Skeletal muscle satellite cell (primary cell): ENCODE results near the gene CCDC78.

Experiments
- H3K27me3 ChIP-seq: 2 replicates; pipeline ENCODE4 v1.7.0; 2013; ENCODE audit warnings: low read length; ENCODE audit not compliant: control insufficient read depth, insufficient read depth
- H3K36me3 ChIP-seq: 2 replicates; pipeline ENCODE4 v1.7.0; 2013; ENCODE audit warnings: mild to moderate bottlenecking, control low read depth, low read length; ENCODE audit not compliant: insufficient read depth
- H3K4me1 ChIP-seq: 2 replicates; pipeline ENCODE4 v1.7.0; 2013; ENCODE audit warnings: low read length; ENCODE audit not compliant: control insufficient read depth, insufficient read depth
- H3K4me2 ChIP-seq: 2 replicates; pipeline ENCODE4 v1.7.0; 2013; ENCODE audit warnings: mild to moderate bottlenecking, low read length
- H3K4me3 ChIP-seq: 2 replicates; pipeline ENCODE4 v1.7.0; 2013; ENCODE audit warnings: low read length
- H3K9ac ChIP-seq: 2 replicates; pipeline ENCODE4 v1.7.0; 2013; ENCODE audit warnings: mild to moderate bottlenecking, low read depth, low read length, moderate library complexity
- H3K9me3 ChIP-seq: replicated peaks from 2 replicates; pipeline ENCODE4 v1.7.0; 2013; ENCODE audit warnings: mild to moderate bottlenecking, control low read depth, low read length

The CCDC78 gene

GRCh38 chr16:766008-766819 lies 40.0 kb upstream of the CCDC78 start:
- Histone ChIP-seq H3K4me1 (no peaks in the 10 kb centered on the region), H3K9ac (no peak overlapping the region), H3K4me2 (no peak overlapping the region), H3K4me3 (no peak overlapping the region), H3K27me3 (no peaks in the 10 kb centered on the region), H3K36me3 (no peaks in the 10 kb centered on the region), H3K9me3 (no peaks in the 10 kb centered on the region)

DNA sequence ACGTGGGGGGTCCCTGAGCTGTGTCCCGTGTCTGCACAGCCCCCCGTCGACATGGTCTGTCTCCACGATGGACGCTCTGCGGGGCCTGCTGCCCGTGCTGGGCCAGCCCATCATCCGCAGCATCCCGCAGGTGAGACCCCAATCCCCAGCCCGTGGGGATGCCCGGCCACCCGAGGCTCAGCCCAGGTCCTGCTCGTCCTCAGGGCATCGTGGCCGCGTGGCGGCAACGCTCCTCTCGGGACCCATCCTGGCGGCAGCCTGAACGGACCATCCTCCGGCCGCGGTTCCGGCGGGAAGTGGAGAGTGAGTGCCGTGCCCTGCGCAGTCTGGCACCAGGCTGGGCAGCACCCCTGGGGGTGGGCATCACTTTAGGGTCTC lies 39.2 kb upstream of the CCDC78 start:
- no peak overlapping the region for H3K9ac ChIP-seq
- H3K27me3 ChIP-seq, result peaks cover 3% of the 10 kb centered on the region
- H3K4me3 ChIP-seq, result no peak overlapping the region

GRCh38 chr16:764848-765487 lies 38.7 kb upstream of the CCDC78 start:
- Histone ChIP-seq H3K27me3 (peaks cover 3% of the 10 kb centered on the region), H3K9ac (no peak overlapping the region), H3K4me1 (peaks cover 6% of the 10 kb centered on the region), H3K4me3 (no peak overlapping the region), H3K9me3 (no peaks in the 10 kb centered on the region), H3K4me2 (no peak overlapping the region), H3K36me3 (no peaks in the 10 kb centered on the region)

More for the DNA sequence above, 39.2 kb upstream of the CCDC78 start:
- H3K36me3 ChIP-seq, result no peaks in the 10 kb centered on the region
- H3K4me2 ChIP-seq, result no peak overlapping the region
- H3K9me3 ChIP-seq, result no peaks in the 10 kb centered on the region
- H3K4me1 ChIP-seq, result peaks cover 5% of the 10 kb centered on the region

GRCh38 chr16:764184-764750 lies 38.0 kb upstream of the CCDC78 start:
- Histone ChIP-seq H3K9ac (no peak overlapping the region), H3K4me2 (no peak overlapping the region), H3K4me3 (no peak overlapping the region), H3K4me1 (peaks cover 6% of the 10 kb centered on the region), H3K9me3 (no peaks in the 10 kb centered on the region), H3K36me3 (no peaks in the 10 kb centered on the region), H3K27me3 (peaks cover 3% of the 10 kb centered on the region)

DNA sequence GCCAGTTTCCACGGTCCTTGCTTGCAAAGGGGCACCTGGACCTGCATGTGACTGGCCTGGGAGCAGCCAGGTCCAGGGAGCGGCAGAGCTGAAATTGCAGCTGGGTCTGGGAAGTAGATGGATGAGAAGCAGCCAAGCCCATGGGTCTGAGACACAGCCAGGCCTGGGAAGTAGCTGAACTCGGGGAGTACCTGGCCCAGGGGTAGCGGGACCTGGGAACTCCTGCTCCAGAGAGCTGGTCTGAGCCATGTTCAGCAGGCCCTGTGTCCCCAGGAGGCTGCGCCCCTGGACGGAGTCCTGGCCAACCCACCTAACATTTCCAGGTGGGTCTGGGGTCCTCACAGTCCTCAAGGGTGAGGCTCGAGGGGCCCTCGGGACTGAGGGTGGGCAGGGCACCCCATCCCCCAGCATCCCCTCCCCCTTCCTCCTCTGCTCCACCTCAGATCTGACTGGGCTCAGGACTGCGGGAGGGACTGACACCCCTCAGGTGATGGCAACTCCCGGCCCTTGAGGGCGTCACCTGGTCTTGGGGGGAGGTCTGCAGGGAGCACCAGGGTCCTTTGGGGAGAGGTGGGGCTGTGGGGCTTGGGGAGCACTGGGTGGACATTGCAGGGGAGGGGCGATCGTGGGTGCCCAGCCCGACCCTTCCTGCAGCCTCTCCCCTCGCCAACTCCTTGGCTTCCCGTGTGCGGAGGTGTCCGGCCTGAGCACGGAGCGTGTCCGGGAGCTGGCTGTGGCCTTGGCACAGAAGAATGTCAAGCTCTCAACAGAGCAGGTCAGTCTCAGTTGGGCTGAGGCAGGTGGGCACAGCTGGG lies 37.3 kb upstream of the CCDC78 start:
- Histone ChIP-seq H3K9me3 (no peaks in the 10 kb centered on the region), H3K9ac (no peak overlapping the region), H3K27me3 (peaks cover 3% of the 10 kb centered on the region), H3K4me3 (no peak overlapping the region), H3K4me1 (peaks cover 6% of the 10 kb centered on the region), H3K4me2 (no peak overlapping the region), H3K36me3 (no peaks in the 10 kb centered on the region)

DNA sequence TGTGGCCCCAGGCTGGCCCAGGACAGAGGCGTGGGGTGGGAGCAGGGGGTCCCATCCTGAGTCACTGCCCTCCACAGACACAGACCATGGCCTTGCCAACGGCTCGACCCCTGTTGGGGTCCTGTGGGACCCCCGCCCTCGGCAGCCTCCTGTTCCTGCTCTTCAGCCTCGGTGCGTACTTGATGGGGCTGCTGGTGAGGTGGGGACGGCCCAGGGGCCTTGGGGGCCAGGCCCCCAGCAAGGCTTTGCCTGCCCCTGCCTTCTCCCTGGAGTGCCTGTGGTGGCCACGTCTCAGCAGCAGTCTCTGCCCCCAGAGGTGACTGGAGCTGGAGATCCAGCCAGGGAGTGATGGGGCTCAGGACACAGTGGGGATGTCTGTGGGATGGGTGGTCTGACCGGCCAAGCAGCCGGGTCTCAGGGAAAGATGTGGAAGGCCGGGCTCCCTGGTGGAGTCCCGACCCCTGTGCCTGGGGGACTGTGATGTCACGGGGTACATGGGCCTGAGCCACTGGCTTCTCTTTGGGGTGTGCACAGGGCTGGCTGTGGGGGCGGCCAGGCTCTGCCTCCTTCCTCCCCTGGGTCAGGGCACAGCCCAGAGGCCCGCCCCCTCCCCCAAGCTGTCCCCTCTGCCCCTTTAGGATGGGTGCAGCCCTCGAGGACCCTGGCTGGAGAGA lies 36.5 kb upstream of the CCDC78 start:
- H3K4me2 ChIP-seq, result no peak overlapping the region
- H3K27me3 ChIP-seq, result peaks cover 3% of the 10 kb centered on the region
- no peaks in the 10 kb centered on the region for H3K9me3 ChIP-seq
- peaks cover 6% of the 10 kb centered on the region for H3K4me1 ChIP-seq
- no peak overlapping the region for H3K4me3 ChIP-seq
- H3K36me3 ChIP-seq, result no peaks in the 10 kb centered on the region
- no peak overlapping the region for H3K9ac ChIP-seq

- Histone ChIP-seq H3K4me2 (no peak overlapping the region), H3K9me3 (no peaks in the 10 kb centered on the region), H3K4me1 (peaks cover 6% of the 10 kb centered on the region), H3K4me3 (no peak overlapping the region), H3K36me3 (no peaks in the 10 kb centered on the region), H3K27me3 (peaks cover 3% of the 10 kb centered on the region), H3K9ac (no peak overlapping the region)
These were observed 35.6 kb upstream of the CCDC78 start for GRCh38 chr16:761625-762513.

DNA sequence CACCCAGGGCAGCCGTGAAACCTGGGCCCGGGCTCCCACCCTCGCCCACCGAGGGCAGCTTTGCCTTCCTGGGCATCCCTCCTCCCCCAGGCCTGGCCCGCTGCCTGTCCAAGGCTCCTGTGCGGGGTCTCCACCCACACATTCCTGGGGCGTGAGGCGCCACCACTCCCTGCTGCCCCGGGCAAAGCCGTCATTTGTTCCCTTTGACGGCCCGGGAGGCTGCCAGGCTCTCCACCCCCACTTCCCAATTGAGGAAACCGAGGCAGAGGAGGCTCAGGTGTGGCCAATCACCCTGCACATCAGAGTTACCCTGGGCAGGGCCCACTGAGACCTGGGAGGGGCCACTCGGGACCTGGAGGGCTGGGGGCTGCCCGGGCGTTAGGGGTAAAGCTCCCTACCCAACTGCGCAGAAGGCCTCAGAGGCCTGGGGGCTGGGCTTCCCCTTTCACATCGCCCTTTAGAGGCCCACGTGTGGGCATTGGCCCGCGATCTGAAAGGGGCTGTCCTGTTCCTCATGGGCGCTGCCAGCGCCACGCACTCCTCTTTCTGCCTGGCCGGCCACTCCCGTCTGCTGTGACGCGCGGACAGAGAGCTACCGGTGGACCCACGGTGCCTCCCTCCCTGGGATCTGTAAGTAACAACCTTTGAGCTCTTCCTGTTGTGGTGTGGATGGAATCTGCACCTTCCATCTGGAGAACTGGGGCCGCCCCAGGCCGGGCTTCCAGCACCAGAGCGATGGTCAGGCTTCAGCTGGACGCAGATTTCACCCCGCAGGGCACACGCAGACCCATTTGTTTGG lies 34.5 kb upstream of the CCDC78 start, which contains the start of gene MSLN:
TSS of gene MSLN (plus strand) at position 190 of the 799 bp plus-strand sequence. CDS start 1,947 bp downstream, outside the sequence.
- H3K36me3 ChIP-seq, result no peaks in the 10 kb centered on the region
- H3K27me3 ChIP-seq, result peaks cover 3% of the 10 kb centered on the region
- H3K4me2 ChIP-seq, result no peak within 1 kb of the TSS
- no peaks in the 10 kb centered on the region for H3K9me3 ChIP-seq
- H3K4me1 ChIP-seq, result peaks cover 6% of the 10 kb centered on the region
- no peak within 1 kb of the TSS for H3K9ac ChIP-seq
- H3K4me3 ChIP-seq, result no peak within 1 kb of the TSS

- H3K4me1 ChIP-seq, result peaks cover 6% of the 10 kb centered on the region
- no peaks in the 10 kb centered on the region for H3K36me3 ChIP-seq
- H3K4me2 ChIP-seq, result no peak overlapping the region
- H3K27me3 ChIP-seq, result peaks cover 3% of the 10 kb centered on the region
- no peak overlapping the region for H3K4me3 ChIP-seq
- H3K9me3 ChIP-seq, result no peaks in the 10 kb centered on the region
- H3K9ac ChIP-seq, result no peak overlapping the region
These were observed 33.8 kb upstream of the CCDC78 start for GRCh38 chr16:760065-760464.
